Pancreas (tissue), 10 donors: ENCODE results near the gene TREH. TPM values are rescaled to one million over a fixed set of nuclear protein-coding genes. Genes with fewer than 3 reads are reported as not detected.

Source experiments
- ATAC-seq, 4 donors: fragments of 200-7000 bp; cut with Tn5 transposase; one replicate each; pipeline versions ENCODE4 v1.8.0 to v1.9.1; 2020; ENCODE audit warnings: mild to moderate bottlenecking in 4 of 4, moderate library complexity in 4 of 4
- DNase-seq, 6 donors: peaks; one replicate each; pipeline ENCODE4 v3.0.0-alpha.2; 2020
- FAIRE-seq: peaks from 2 replicates; lab custom pipeline; 2012; peaks lifted over from hg19 to GRCh38; lab: Jason Lieb, UNC
- H3K27ac ChIP-seq, 4 donors: fragments of 200-600 bp; sonication (generic); 1 replicate in 3 of 4; 2 replicates in 1 of 4; pipeline versions ENCODE4 v1.5.0 to v1.8.0; 2020
- H3K27me3 ChIP-seq, 4 donors: fragments of 200-600 bp; one replicate each; pipeline ENCODE4 v1.8.0; 2021
- H3K36me3 ChIP-seq, 3 donors: fragments of 200-600 bp; sonication (generic) in 1 of 3; one replicate each; pipeline versions ENCODE4 v1.5.0 to v1.8.0; 2020 to 2021
- H3K4me1 ChIP-seq, 3 donors: fragments of 200-600 bp; one replicate each; pipeline ENCODE4 v1.8.0; 2021
- H3K4me3 ChIP-seq, 4 donors: fragments of 200-600 bp; sonication (generic) in 2 of 4; one replicate each; pipeline versions ENCODE4 v1.5.0 to v1.8.0; 2020 to 2021
- H3K9me3 ChIP-seq, 4 donors: fragments of 200-600 bp; one replicate each; pipeline ENCODE4 v1.8.0; 2021
- WGBS, 2 donors: extraction: QIAGEN DNeasy Blood & Tissue Kit; methylation state at CpG; one replicate each; pipeline ENCODE4 v1.1.7; 2013; 5-methylcytosine and 5-hydroxymethylcytosine counted together
- intact Hi-C, 3 donors: fragments of 100-400 bp; cut with DNase I; formaldehyde crosslinking; loops; one replicate each; pipeline versions ENCODE4 v1.11.1 to v1.14.2; 2022
- polyA plus RNA-seq, 2 donors: library from polyadenylated mRNA; stranded (reverse); fragments of 200-250 nt; gene quantifications; one replicate each; pipeline ENCODE4 v1.2.3, GENCODE V29; 2013
- total RNA-seq, 6 donors: library from RNA; stranded (reverse); fragmentation: NEBNext Ultra II Directional in 4 of 6; extraction: Animal tissue kit (Norgen Biotek cat#: 25700) in 4 of 6; gene quantifications; one replicate each; pipeline versions ENCODE4 v1.2.1 to v1.2.4, GENCODE V29; 2021 to 2023
- TF ChIP-seq, protein P1 (sequence below), 4 donors: fragments of 200-600 bp; sonication (generic) in 3 of 4; IDR thresholded peaks; one replicate each; pipeline versions ENCODE4 v1.5.0 to v1.8.0; 2021; ENCODE audit warnings: antibody characterized with exemption in 4 of 4
- donor health status: healthy with polysubstance abuse.
- donor health status: DM: no; HTN: no; CAD: no; lungs with moderate emphysema.
- donor health status: DM: no; HTN: no; CAD: no.
- donor health status: control.
- donor health status: control.
- donor health status: Bipolar disorder and iron deficiency.
- donor health status: DM: yes; HTN: yes; CAD: no.
- donor health status: DM: no; HTN: no; CAD: no.
- donor health status: DM: no; HTN: no; CAD: no.
- donor health status: DM: yes; HTN: yes; CAD: no.

TREH gene
- total and polyA plus RNA-seq, 8 donors, result 0.14 to 4.7 (median 1.0) TPM

DNA sequence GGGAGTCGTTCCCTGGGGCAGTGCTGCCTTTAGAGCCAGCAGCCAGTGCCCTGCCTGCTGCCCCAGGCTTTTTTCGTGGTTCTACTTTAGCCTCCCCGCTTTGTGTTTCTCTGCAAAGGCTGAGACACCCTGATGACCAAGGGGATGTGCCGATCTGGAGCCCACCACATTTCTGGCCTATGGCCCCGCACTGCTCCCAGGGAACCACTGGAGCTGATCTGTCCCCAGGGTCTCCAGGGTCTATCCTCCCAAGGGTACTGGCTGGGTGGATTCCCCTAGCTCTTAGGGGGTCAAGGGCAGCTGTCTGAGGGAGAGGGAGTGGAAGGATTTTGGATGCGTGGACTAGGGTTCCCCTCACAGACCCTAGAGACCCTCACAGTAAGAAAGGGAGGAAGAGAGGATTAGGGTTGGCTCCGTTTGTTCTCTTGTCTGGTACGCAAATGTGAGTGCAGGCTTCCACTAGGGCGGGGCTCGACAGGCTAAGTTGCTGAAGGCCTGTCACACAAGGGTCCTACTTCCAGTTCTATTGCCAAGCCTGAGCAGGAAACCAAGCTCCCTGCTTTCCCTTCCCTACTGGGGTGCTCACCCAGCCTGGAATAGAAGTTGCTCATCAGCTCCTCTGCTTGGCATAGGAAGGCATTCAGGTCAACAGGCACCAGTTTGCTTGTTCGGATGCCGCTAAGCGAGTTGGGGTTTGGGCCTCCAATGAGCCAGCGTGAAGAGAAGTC lies 19.3 kb downstream of the TREH start:
- intact Hi-C loops, result loop anchor here in 1 of 3 donors (5.0 kb wide), 1 partner anchor 48 kb away; no protein-coding TSS in a partner anchor
- Histone ChIP-seq H3K4me3 (peak overlapping the region in 1 of 4 donors; percentile 4), H3K36me3 (peaks cover 0 to 4% (median 0%) of the 10 kb centered on the region in 3 donors), H3K9me3 (no peaks in the 10 kb centered on the region), H3K27me3 (no peaks in the 10 kb centered on the region), H3K4me1 (peaks cover 0 to 3% (median 3%) of the 10 kb centered on the region in 3 donors), H3K27ac (no peak overlapping the region)
- 77 to 78% methylated on average over 14 of the region's 14 CpGs for WGBS, 2 donors
- TF ChIP-seq, protein P1, sequence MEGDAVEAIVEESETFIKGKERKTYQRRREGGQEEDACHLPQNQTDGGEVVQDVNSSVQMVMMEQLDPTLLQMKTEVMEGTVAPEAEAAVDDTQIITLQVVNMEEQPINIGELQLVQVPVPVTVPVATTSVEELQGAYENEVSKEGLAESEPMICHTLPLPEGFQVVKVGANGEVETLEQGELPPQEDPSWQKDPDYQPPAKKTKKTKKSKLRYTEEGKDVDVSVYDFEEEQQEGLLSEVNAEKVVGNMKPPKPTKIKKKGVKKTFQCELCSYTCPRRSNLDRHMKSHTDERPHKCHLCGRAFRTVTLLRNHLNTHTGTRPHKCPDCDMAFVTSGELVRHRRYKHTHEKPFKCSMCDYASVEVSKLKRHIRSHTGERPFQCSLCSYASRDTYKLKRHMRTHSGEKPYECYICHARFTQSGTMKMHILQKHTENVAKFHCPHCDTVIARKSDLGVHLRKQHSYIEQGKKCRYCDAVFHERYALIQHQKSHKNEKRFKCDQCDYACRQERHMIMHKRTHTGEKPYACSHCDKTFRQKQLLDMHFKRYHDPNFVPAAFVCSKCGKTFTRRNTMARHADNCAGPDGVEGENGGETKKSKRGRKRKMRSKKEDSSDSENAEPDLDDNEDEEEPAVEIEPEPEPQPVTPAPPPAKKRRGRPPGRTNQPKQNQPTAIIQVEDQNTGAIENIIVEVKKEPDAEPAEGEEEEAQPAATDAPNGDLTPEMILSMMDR (IDR thresholded peaks at IDR 0.05), result no peak
- ATAC-seq (no peak), DNase-seq (no peak), FAIRE-seq (no peak)

DNA sequence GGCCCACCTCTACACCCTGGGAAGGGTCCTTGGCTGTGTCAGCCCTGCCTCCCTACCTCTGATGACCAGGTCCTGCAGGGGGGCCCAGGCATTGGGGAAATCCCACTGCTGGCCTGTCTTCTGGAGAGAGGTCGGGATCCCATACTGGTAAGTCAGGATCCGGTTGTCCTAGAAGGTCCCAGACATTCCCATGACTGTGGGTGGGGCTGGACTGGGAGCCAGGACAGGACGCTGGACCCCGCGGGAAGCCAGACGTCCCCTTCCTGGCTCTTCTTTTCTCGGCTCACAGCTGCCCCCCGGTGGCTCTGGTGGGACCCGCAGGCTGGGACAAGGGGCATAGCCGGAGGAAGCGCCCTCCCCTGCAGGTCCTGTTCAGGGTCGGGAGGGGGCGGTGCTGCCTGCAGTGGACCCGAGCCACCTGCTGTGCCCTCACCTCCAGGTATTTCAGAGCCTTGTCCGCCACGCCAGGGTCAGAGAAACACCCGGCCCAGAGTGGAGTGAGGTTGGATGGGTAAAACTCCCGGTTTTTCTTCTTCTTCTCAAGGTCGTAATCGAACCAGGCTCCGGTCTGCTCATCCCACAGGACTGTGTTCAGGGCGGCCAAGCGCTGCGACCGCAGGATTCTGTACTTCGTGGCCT lies 20.0 kb downstream of the TREH start:
- DNase-seq (peak; percentile 87 to 98 (median 94)), FAIRE-seq (no peak), ATAC-seq (peak; percentile 92 to 97 (median 95))
- intact Hi-C loops, result loop anchor here in 1 of 3 donors (5.0 kb wide), 1 partner anchor 47 kb away; no protein-coding TSS in a partner anchor
- peaks cover 0 to 3% (median 3%) of the 10 kb centered on the region in 3 donors for H3K4me1 ChIP-seq
- no peaks in the 10 kb centered on the region for H3K27me3 ChIP-seq
- 8 to 11% methylated on average over 26 of the region's 26 CpGs for WGBS, 2 donors
- H3K36me3 ChIP-seq, result peaks cover 0 to 9% (median 0%) of the 10 kb centered on the region in 3 donors
- H3K9me3 ChIP-seq, result no peaks in the 10 kb centered on the region
- TF ChIP-seq, protein P1 (IDR thresholded peaks at IDR 0.05), result peak; percentile 96 to 98 (median 97)
- H3K27ac ChIP-seq, result peak overlapping the region in 1 of 4 donors; percentile 24
- peak overlapping the region in 1 of 4 donors; percentile 4 for H3K4me3 ChIP-seq

DNA sequence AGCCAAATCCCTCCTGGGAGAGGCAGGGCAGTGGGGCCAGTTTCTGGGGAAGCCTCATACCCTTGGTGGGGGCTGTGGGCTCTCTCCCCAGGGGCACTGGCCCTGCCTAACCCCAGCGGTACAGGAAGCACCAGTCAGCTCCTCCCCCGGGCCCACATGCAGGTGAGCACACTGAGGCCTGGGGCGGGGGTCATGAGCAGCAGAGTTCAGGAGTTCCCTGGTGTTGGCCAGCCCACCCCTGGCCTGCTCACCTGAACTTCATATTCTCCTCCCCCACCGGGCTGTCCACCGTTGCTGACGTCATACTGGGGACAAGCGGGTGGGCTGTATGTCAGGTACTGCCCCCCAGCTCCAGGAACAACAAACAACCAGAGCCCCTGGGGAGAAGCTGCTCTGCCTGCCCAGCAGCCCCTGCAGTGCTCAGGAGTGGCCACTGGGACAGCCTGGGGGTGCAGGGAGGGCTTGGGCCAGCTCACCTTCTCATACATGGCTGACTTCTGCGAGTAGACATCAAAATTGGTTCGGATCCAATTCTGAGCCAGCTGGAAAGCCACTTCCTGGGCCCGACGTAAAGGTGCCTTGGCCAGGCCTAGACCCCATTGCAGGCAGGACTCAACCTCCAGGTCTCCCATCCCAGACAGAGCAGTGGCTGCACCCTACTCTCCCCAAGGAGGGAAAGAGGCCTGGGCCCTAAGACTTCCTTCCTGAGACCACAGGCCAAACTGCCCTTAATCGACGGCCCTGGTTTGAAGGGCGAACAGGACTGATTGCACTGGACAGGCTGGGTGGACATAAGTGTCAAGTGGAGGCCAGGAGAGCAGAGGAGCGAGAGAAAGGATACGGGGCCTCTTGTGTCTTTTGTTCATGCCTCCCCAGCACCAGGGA lies 20.8 kb downstream of the TREH start:
- ATAC-seq, result peak; percentile 9 to 17 (median 14)
- H3K27ac ChIP-seq, result peak overlapping the region in 1 of 4 donors; percentile 24
- H3K9me3 ChIP-seq, result no peaks in the 10 kb centered on the region
- H3K4me3 ChIP-seq, result no peak overlapping the region
- H3K4me1 ChIP-seq, result peaks cover 0 to 3% (median 3%) of the 10 kb centered on the region in 3 donors
- intact Hi-C loops, result loop anchor here in 1 of 3 donors (5.0 kb wide), 1 partner anchor 46 kb away; no protein-coding TSS in a partner anchor
- DNase-seq, result peak in 1 of 6 donors; percentile 68
- peaks cover 0 to 14% (median 0%) of the 10 kb centered on the region in 3 donors for H3K36me3 ChIP-seq
- TF ChIP-seq, protein P1 (IDR thresholded peaks at IDR 0.05), result no peak
- no peaks in the 10 kb centered on the region for H3K27me3 ChIP-seq
- 51 to 57% methylated on average over 16 of the region's 16 CpGs for WGBS, 2 donors
- FAIRE-seq, result no peak

DNA sequence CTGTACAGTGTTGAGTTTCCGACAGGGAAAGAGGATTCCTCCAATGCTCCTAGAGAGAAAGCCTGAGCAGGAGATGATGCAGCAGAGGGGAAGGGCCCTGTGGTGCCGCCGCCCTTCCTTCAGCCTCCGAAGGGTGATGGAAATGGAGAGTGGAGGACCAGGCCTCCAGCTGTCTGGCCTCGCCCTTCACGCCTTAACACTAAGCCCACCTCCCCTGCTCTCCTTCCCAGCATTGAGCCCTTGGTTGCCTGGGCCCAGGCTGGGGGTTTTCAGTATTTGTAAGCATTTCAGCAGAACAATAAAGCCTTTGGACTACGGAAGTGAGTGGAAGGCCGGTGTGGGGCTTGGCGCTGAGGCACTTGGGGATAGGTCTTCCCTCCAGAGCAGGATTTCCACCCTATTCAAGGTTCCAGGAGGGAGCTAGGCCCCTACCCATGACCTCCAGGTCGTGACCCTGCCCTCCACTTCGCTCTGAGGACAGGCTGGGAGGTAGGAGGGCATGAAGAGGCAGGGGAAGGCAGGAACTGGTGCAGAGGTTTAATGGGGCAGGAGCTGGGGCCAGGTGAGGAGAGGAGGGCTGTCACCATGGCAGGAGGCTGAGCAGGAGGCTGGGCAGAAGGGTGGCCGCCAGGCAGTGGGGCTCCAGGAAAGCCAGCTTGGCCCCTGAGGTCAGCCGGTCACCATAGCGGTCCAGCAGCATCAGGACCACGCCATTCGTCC lies 21.6 kb downstream of the TREH start:
- intact Hi-C loops, result loop anchor here in 1 of 3 donors (5.0 kb wide), 1 partner anchor 46 kb away; no protein-coding TSS in a partner anchor
- TF ChIP-seq, protein P1 (IDR thresholded peaks at IDR 0.05), result no peak

More for the DNA sequence above, 21.6 kb downstream of the TREH start:
- Histone ChIP-seq H3K27ac (no peak overlapping the region), H3K4me1 (peaks cover 0 to 3% (median 3%) of the 10 kb centered on the region in 3 donors), H3K9me3 (no peaks in the 10 kb centered on the region), H3K36me3 (peaks cover 0 to 21% (median 0%) of the 10 kb centered on the region in 3 donors), H3K27me3 (no peaks in the 10 kb centered on the region), H3K4me3 (no peak overlapping the region)
- WGBS, 2 donors, result 83 to 90% methylated on average over 14 to 16 of the region's 16 CpGs
- no peak for FAIRE-seq
- no peak for ATAC-seq
- no peak for DNase-seq
